Bronchial smooth muscle cell (primary cell): Measurements from ENCODE around the gene METTL13. TPM values are rescaled to one million over a fixed set of nuclear protein-coding genes. Genes with fewer than 3 reads are reported as not detected.

Experiments used
- total RNA-seq: library from RNA; depleted of rRNA; stranded (reverse); fragments of >200 nt; gene quantifications from 2 replicates; pipeline ENCODE4 v1.2.1, GENCODE V29; 2014

The METTL13 gene, protein sequence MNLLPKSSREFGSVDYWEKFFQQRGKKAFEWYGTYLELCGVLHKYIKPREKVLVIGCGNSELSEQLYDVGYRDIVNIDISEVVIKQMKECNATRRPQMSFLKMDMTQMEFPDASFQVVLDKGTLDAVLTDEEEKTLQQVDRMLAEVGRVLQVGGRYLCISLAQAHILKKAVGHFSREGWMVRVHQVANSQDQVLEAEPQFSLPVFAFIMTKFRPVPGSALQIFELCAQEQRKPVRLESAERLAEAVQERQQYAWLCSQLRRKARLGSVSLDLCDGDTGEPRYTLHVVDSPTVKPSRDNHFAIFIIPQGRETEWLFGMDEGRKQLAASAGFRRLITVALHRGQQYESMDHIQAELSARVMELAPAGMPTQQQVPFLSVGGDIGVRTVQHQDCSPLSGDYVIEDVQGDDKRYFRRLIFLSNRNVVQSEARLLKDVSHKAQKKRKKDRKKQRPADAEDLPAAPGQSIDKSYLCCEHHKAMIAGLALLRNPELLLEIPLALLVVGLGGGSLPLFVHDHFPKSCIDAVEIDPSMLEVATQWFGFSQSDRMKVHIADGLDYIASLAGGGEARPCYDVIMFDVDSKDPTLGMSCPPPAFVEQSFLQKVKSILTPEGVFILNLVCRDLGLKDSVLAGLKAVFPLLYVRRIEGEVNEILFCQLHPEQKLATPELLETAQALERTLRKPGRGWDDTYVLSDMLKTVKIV
- 30.7 and 32.1 TPM in 2 replicates for total RNA-seq

GRCh38 chr1:171781176-171781875 is at the start of gene METTL13:
METTL13 (plus strand) TSS chr1:171781660; CDS start chr1:171781968, 308 bp downstream.

GRCh38 chr1:171741872-171742576 is 39.4 kb upstream of the METTL13 start, which contains the start of gene VAMP4:
VAMP4 (minus strand) TSS chr1:171742065; CDS start chr1:171738414, 3,651 bp downstream.

DNA sequence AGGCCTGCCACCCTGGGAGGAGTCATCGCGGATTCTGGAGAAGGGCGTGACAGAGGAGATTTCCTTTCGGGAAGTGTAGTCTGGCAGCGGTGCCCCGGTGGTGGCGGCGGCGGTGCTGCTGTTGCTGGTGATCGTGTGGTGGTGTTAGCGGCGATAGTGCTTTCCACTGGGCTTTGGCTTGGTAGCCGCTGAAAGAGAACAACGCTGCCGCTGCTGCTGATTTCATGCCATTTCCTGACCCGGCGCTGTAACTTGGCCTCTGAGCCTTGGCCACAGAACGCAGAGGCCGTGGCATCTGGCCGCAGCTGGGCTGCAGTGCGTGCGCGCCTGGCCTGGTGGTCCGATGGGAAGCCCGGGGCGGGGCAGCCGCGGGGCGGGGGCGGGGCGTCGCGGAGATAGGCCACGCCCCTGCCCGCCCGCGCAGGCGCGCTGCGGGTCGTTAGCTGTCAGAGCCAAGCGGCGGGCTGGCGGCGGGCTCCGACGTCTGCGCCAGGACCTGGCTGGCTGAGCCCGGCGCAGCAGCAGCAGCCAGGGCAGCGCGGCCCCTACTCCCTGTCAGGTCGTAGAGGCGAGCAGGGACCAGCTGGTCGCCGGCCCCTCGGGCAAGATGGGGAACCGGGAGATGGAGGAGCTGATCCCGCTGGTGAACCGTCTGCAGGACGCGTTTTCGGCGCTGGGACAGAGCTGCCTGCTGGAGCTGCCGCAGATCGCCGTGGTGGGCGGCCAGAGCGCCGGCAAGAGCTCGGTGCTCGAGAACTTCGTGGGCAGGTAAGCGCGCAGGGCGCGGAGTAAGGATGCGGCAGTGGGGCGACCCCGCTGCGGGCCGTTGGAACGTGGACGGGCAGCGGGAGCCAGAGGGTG is 59.8 kb downstream of the METTL13 start, which contains the start of gene DNM3:
TSS of gene DNM3 (plus strand) at position 449 of the 861 bp plus-strand sequence. CDS start at position 608, 159 bp downstream.

Other genes with a start within 250 kb of the METTL13 start
- gene MYOCOS, start 159.4 kb upstream of the METTL13 start, total RNA-seq: under 0.01 TPM in 1 of 2 replicates, not detected in the other
- gene MYOC, start 129.0 kb upstream of the METTL13 start, total RNA-seq: 0.52 and 1.3 TPM in 2 replicates
- gene VAMP4, start 39.6 kb upstream of the METTL13 start, total RNA-seq: 4.9 and 9.1 TPM in 2 replicates
- gene DNM3, start 59.8 kb downstream of the METTL13 start, total RNA-seq: 0.94 and 1.1 TPM in 2 replicates